GM12878 (cell line): ENCODE data around the gene BRD2. TPM values are rescaled to one million over a fixed set of nuclear protein-coding genes. Genes with fewer than 3 reads are reported as not detected.

Source experiments
- BCL11A ChIP-seq: IDR thresholded peaks from 2 replicates; pipeline ENCODE4 v1.6.1; 2011; ENCODE audit warnings: low read depth, low read length
- BRCA1 ChIP-seq: IDR thresholded peaks from 2 replicates; pipeline ENCODE4 v1.6.1; 2011; ENCODE audit warnings: low read depth, low read length, improper control_type of control experiment
- DPF2 ChIP-seq: fragments of 450-650 bp; IDR thresholded peaks from 2 replicates; pipeline ENCODE4 v1.6.1; 2017; ENCODE audit warnings: mild to moderate bottlenecking
- EED ChIP-seq: sonication (generic); IDR thresholded peaks from 2 replicates; pipeline ENCODE4 v1.6.1; 2016; ENCODE audit warnings: antibody characterized with exemption, low read depth
- EP300 ChIP-seq, 2 experiments: fragments of 150-350 bp in 1 of 2; IDR thresholded peaks; 2 replicates each; pipeline ENCODE4 v1.6.1; 2011 to 2012; ENCODE audit warnings: low read depth in 2 of 2, low read length in 2 of 2, borderline replicate concordance in 1 of 2, improper control_type of control experiment in 1 of 2, inconsistent platforms in 1 of 2; ENCODE audit not compliant: control insufficient read depth in 1 of 2
- IKZF2 ChIP-seq, 2 experiments: fragments of 450-650 bp; IDR thresholded peaks; 2 replicates each; pipeline ENCODE4 v1.6.1; 2017; ENCODE audit warnings: mild to moderate bottlenecking in 2 of 2, moderate library complexity in 2 of 2
- JUNB ChIP-seq: IDR thresholded peaks from 2 replicates; pipeline ENCODE4 v1.6.1; 2016; ENCODE audit warnings: antibody characterized with exemption, mild to moderate bottlenecking
- MTA3 ChIP-seq: IDR thresholded peaks from 2 replicates; pipeline ENCODE4 v1.6.1; 2012; ENCODE audit warnings: low read length, inconsistent platforms, borderline replicate concordance
- MYC ChIP-seq: IDR thresholded peaks from 2 replicates; pipeline ENCODE4 v1.6.1; 2011; ENCODE audit warnings: mild to moderate bottlenecking, low read length, moderate library complexity, inconsistent platforms; ENCODE audit not compliant: insufficient read depth, insufficient replicate concordance, insufficient read length, severe bottlenecking
- NFXL1 ChIP-seq: fragments of 450-650 bp; IDR thresholded peaks from 2 replicates; pipeline ENCODE4 v1.6.1; 2017; ENCODE audit warnings: antibody characterized with exemption, mild to moderate bottlenecking, borderline replicate concordance
- NFYB ChIP-seq: IDR thresholded peaks from 2 replicates; pipeline ENCODE4 v1.6.1; 2011; ENCODE audit warnings: low read depth, mild to moderate bottlenecking, low read length, improper control_type of control experiment, moderate library complexity; ENCODE audit not compliant: insufficient read depth
- NR2C2 ChIP-seq: IDR thresholded peaks from 2 replicates; pipeline ENCODE4 v1.6.1; 2011; ENCODE audit warnings: borderline replicate concordance, low read depth; ENCODE audit not compliant: control insufficient read depth, insufficient read length
- RAD51 ChIP-seq: fragments of 450-650 bp; IDR thresholded peaks from 2 replicates; pipeline ENCODE4 v1.6.1; 2016; ENCODE audit warnings: moderate library complexity, mild to moderate bottlenecking, inconsistent platforms
- RCOR1 ChIP-seq: conservative IDR thresholded peaks from 2 replicates; pipeline ENCODE4 v1.6.1; 2012; ENCODE audit warnings: low read depth, low read length, improper control_type of control experiment
- RFX5 ChIP-seq: IDR thresholded peaks from 2 replicates; pipeline ENCODE4 v1.6.1; 2011; ENCODE audit warnings: low read depth, low read length, improper control_type of control experiment
- SREBF1 ChIP-seq: IDR thresholded peaks from 2 replicates; pipeline ENCODE4 v1.6.1; 2012; ENCODE audit warnings: mild to moderate bottlenecking, low read length
- SREBF2 ChIP-seq: IDR thresholded peaks from 2 replicates; pipeline ENCODE4 v1.6.1; 2012; ENCODE audit warnings: mild to moderate bottlenecking, low read length
- SUPT20H ChIP-seq: IDR thresholded peaks from 2 replicates; pipeline ENCODE4 v1.6.1; 2011; ENCODE audit warnings: low read depth, mild to moderate bottlenecking, low read length, moderate library complexity, borderline replicate concordance; ENCODE audit not compliant: control insufficient read depth
- TCF12 ChIP-seq: IDR thresholded peaks from 2 replicates; pipeline ENCODE4 v1.6.1; 2011; ENCODE audit warnings: low read depth, mild to moderate bottlenecking, low read length
- WRNIP1 ChIP-seq: IDR thresholded peaks from 2 replicates; pipeline ENCODE4 v1.6.1; 2011; ENCODE audit warnings: low read depth, low read length, improper control_type of control experiment, borderline replicate concordance
- YY1 ChIP-seq: IDR thresholded peaks from 2 replicates; pipeline ENCODE4 v1.6.1; 2011; ENCODE audit warnings: low read depth, mild to moderate bottlenecking, low read length
- ZNF274 ChIP-seq: IDR thresholded peaks from one replicate; pipeline ENCODE4 v1.8.0; 2011; ENCODE audit not compliant: insufficient read length, insufficient read depth
- polyA plus RNA-seq, 11 experiments: library from polyadenylated mRNA; depleted of rRNA in 4 of 11; unstranded in 6 of 11; stranded (reverse) in 5 of 11; fragments of >200 nt; fragmentation: Nextera tagmentation in 4 of 11; fragmentation: Illumina TruSeq in 1 of 11; extraction: Ambion mirVana in 4 of 11; extraction: Trizol in 1 of 11; gene quantifications; 1 replicate in 1 of 11; 2 replicates in 10 of 11; pipeline versions ENCODE4 v1.2.1 to v1.2.3, GENCODE V29; 2011 to 2016; ENCODE audit warnings: inconsistent platforms in 2 of 11, missing spikeins in 2 of 11, low read depth in 1 of 11
- total RNA-seq, 4 experiments: library from RNA; depleted of rRNA in 3 of 4; stranded (reverse); fragments of >200 nt in 3 of 4; fragmentation: Illumina TruSeq in 1 of 4; extraction: Trizol in 1 of 4; gene quantifications; 2 replicates each; pipeline versions ENCODE4 v1.2.1 to v1.2.3, GENCODE V29; 2013 to 2021
- TF ChIP-seq, protein P1 (sequence below): IDR thresholded peaks from 2 replicates; pipeline ENCODE4 v1.6.1; 2011; ENCODE audit warnings: borderline replicate concordance, low read depth, mild to moderate bottlenecking, moderate library complexity, low read length; ENCODE audit not compliant: insufficient read depth, poor library complexity, severe bottlenecking
- TF ChIP-seq, protein P2 (sequence below): IDR thresholded peaks from 2 replicates; pipeline ENCODE4 v1.6.1; 2012; ENCODE audit warnings: mild to moderate bottlenecking, low read depth, low read length

BRD2 gene
- total and polyA plus RNA-seq, 10 of the 15 experiments (the other 5 are each of a cell fraction or from before 2014, with no cell fraction given), result 32.2 to 239 (median 139) TPM

DNA sequence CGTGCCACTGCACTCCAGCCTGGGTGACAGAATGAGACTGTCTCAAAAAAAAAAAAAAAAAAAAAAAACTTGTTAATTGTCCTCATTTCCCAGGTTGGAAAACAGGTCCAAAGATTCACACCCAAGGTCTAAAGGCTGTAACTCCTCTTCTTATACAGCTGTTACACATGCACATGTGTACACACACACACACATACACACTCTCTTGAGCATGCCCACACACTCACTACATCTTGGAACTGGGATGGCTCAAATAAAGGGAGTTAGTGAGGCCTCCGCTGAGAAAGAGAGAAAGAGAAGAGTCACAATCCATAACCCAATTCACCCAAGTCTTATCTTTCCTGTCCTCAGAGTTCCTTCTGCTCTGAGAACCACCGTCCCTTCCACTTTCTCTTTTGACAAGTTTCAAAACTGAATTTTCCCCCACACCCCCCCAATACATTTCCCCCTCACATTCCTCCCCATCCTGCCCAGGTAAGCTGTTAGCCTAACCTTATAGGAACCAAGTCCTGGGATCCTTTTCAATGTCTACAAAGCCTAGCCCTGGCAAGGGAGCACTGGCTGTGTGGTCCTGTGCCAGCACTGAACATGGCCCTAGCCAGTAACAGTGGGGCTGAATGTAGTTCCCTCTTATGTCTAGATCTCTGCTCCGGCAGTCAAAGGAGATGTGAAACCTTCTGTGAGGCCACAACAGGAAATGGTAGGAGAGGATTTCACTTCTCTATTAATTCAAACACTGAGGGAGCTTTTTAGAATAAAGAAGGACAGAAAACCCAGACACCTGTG, 24.3 kb upstream of the BRD2 start (continued):
- TF ChIP-seq, protein P1, sequence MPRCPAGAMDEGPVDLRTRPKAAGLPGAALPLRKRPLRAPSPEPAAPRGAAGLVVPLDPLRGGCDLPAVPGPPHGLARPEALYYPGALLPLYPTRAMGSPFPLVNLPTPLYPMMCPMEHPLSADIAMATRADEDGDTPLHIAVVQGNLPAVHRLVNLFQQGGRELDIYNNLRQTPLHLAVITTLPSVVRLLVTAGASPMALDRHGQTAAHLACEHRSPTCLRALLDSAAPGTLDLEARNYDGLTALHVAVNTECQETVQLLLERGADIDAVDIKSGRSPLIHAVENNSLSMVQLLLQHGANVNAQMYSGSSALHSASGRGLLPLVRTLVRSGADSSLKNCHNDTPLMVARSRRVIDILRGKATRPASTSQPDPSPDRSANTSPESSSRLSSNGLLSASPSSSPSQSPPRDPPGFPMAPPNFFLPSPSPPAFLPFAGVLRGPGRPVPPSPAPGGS, result peak; percentile 78
- TF ChIP-seq RCOR1, result peak; percentile 76
- no peak for TF ChIP-seq NR2C2
- peak; percentile 78 for TF ChIP-seq TCF12
- TF ChIP-seq NFXL1, result no peak
- TF ChIP-seq SREBF1, result no peak
- peak; percentile 63; the same call in 1 of the 2 replicates for TF ChIP-seq MTA3
- no peak for TF ChIP-seq WRNIP1
- no peak for TF ChIP-seq BRCA1
- no peak for TF ChIP-seq MYC
- no peak for TF ChIP-seq NFYB
- peak; percentile 95 for TF ChIP-seq EED
- no peak for TF ChIP-seq SREBF2
- peak; percentile 88 to 96 for TF ChIP-seq EP300 (IDR thresholded peaks at IDR 0.05; ENCODE audit: borderline replicate concordance in 1 of 2, control insufficient read depth in 1 of 2, low read depth in 2 of 2, low read length in 2 of 2)
- peak; percentile 93 for TF ChIP-seq BCL11A
- no peak for TF ChIP-seq RAD51
- no peak for TF ChIP-seq SUPT20H
- peak; percentile 97 for TF ChIP-seq IKZF2 (IDR thresholded peaks at IDR 0.05)
- 0 out of 2 replicates have a peak, but pooled peaks have one; percentile 29 for TF ChIP-seq JUNB
- peak; percentile 92 for TF ChIP-seq YY1
- TF ChIP-seq DPF2, result peak; percentile 98
- no peak for TF ChIP-seq ZNF274
- TF ChIP-seq, protein P2, sequence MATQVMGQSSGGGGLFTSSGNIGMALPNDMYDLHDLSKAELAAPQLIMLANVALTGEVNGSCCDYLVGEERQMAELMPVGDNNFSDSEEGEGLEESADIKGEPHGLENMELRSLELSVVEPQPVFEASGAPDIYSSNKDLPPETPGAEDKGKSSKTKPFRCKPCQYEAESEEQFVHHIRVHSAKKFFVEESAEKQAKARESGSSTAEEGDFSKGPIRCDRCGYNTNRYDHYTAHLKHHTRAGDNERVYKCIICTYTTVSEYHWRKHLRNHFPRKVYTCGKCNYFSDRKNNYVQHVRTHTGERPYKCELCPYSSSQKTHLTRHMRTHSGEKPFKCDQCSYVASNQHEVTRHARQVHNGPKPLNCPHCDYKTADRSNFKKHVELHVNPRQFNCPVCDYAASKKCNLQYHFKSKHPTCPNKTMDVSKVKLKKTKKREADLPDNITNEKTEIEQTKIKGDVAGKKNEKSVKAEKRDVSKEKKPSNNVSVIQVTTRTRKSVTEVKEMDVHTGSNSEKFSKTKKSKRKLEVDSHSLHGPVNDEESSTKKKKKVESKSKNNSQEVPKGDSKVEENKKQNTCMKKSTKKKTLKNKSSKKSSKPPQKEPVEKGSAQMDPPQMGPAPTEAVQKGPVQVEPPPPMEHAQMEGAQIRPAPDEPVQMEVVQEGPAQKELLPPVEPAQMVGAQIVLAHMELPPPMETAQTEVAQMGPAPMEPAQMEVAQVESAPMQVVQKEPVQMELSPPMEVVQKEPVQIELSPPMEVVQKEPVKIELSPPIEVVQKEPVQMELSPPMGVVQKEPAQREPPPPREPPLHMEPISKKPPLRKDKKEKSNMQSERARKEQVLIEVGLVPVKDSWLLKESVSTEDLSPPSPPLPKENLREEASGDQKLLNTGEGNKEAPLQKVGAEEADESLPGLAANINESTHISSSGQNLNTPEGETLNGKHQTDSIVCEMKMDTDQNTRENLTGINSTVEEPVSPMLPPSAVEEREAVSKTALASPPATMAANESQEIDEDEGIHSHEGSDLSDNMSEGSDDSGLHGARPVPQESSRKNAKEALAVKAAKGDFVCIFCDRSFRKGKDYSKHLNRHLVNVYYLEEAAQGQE, result no peak
- peak; percentile 42; the same call in 1 of the 2 replicates for TF ChIP-seq RFX5
